H1 (cell line): ENCODE results near the gene DNAH1. TPM values are rescaled to one million over a fixed set of nuclear protein-coding genes. Genes with fewer than 3 reads are reported as not detected.

Experiments
- CTCF ChIA-PET: fragments of 300-600 bp; sonication (Branson Sonifier 250); formaldehyde crosslinking; loops from one replicate; lab custom pipeline; 2021; ENCODE audit not compliant: partially characterized antibody; lab: Charles Lee
- POLR2A ChIA-PET: fragments of 300-600 bp; sonication (Branson Sonifier 250); formaldehyde crosslinking; loops from one replicate; lab custom pipeline; 2021; ENCODE audit warnings: inconsistent platforms; ENCODE audit not compliant: partially characterized antibody; lab: Charles Lee
- DNase-seq, 2 experiments: peaks; one replicate each; pipeline versions ENCODE4 v3.0.0 to v3.0.0-alpha.2; 2010 to 2022; ENCODE audit warnings: low spot score in 2 of 2, low read depth in 1 of 2, mixed read lengths in 1 of 2
- FAIRE-seq: peaks from 2 replicates; lab custom pipeline; 2011; peaks lifted over from hg19 to GRCh38; lab: Jason Lieb, UNC
- H2AFZ ChIP-seq: 2 replicates; pipeline ENCODE4 v1.8.1; 2012; ENCODE audit warnings: low read length, inconsistent platforms
- H2AK5ac ChIP-seq: 2 replicates; pipeline ENCODE4 v1.6.1; 2013; ENCODE audit warnings: low read depth, low read length
- H2BK120ac ChIP-seq: replicated peaks from 2 replicates; pipeline ENCODE3; 2013; ENCODE audit warnings: low read depth, low read length, inconsistent platforms
- H2BK12ac ChIP-seq: 2 replicates; pipeline ENCODE4 v1.6.1; 2013; ENCODE audit warnings: low read depth, low read length
- H2BK15ac ChIP-seq: 2 replicates; pipeline ENCODE4 v1.6.1; 2013; ENCODE audit warnings: low read length
- H2BK20ac ChIP-seq: 2 replicates; pipeline ENCODE4 v1.6.1; 2013; ENCODE audit warnings: low read length
- H2BK5ac ChIP-seq: 2 replicates; pipeline ENCODE4 v1.6.1; 2013; ENCODE audit warnings: low read depth, low read length
- H3K14ac ChIP-seq: 2 replicates; pipeline ENCODE4 v1.6.1; 2013; ENCODE audit warnings: inconsistent platforms; ENCODE audit not compliant: insufficient read length
- H3K18ac ChIP-seq: 2 replicates; pipeline ENCODE4 v1.6.1; 2013; ENCODE audit warnings: low read length; ENCODE audit errors: extremely low read depth
- H3K23ac ChIP-seq: 2 replicates; pipeline ENCODE4 v1.6.1; 2013; ENCODE audit warnings: inconsistent platforms; ENCODE audit not compliant: insufficient read length
- H3K23me2 ChIP-seq: 2 replicates; pipeline ENCODE4 v1.6.1; 2013; ENCODE audit warnings: low read depth, low read length
- H3K27ac ChIP-seq: 2 replicates; pipeline ENCODE4 v1.6.1; 2011; ENCODE audit warnings: low read depth, low read length, inconsistent platforms
- H3K27me3 ChIP-seq, 4 experiments: replicated peaks in 1 of 4; 1 replicate in 1 of 4; 2 replicates in 3 of 4; pipeline versions ENCODE4 v1.6.1 to v1.8.1; 2011 to 2013; ENCODE audit warnings: low read length in 3 of 4, mild to moderate bottlenecking in 3 of 4, inconsistent platforms in 2 of 4, mixed read lengths in 2 of 4, moderate library complexity in 1 of 4; ENCODE audit not compliant: control insufficient read depth in 3 of 4, insufficient read depth in 3 of 4; ENCODE audit errors: extremely low read depth in 1 of 4
- H3K36me3 ChIP-seq, 4 experiments: 2 replicates each; pipeline versions ENCODE4 v1.6.1 to v1.8.1; 2011 to 2013; ENCODE audit warnings: mild to moderate bottlenecking in 4 of 4, low read length in 3 of 4, moderate library complexity in 2 of 4, control low read depth in 1 of 4, inconsistent platforms in 1 of 4; ENCODE audit not compliant: insufficient read depth in 4 of 4, control insufficient read depth in 2 of 4
- H3K4ac ChIP-seq: replicated peaks from 2 replicates; pipeline ENCODE3; 2013; ENCODE audit warnings: low read length, low read depth, mixed read lengths, inconsistent platforms; ENCODE audit not compliant: insufficient read length
- H3K4me1 ChIP-seq, 4 experiments: replicated peaks in 1 of 4; 1 replicate in 1 of 4; 2 replicates in 3 of 4; pipeline versions ENCODE4 v1.6.1 to v1.8.1; 2011 to 2013; ENCODE audit warnings: low read length in 3 of 4, inconsistent platforms in 2 of 4, mixed read lengths in 1 of 4; ENCODE audit not compliant: insufficient read depth in 4 of 4, control insufficient read depth in 3 of 4
- H3K4me2 ChIP-seq, 2 experiments: 2 replicates each; pipeline versions ENCODE4 v1.6.1 to v1.8.1; 2011 to 2013; ENCODE audit warnings: low read depth in 2 of 2, low read length in 2 of 2, control low read depth in 1 of 2, inconsistent platforms in 1 of 2, mild to moderate bottlenecking in 1 of 2; ENCODE audit not compliant: insufficient read depth in 1 of 2
- H3K4me3 ChIP-seq, 4 experiments: fragments of 200-600, 300-600 bp in 1 of 4; sonication (generic), shearing (Covaris generic), sonication (Bioruptor Twin) in 1 of 4; 2 replicates each; pipeline versions ENCODE4 v1.5.1 to v1.8.1; 2011 to 2016; ENCODE audit warnings: low read length in 4 of 4, low read depth in 3 of 4, control low read depth in 2 of 4, inconsistent platforms in 2 of 4, mild to moderate bottlenecking in 2 of 4, mixed read lengths in 1 of 4, moderate library complexity in 1 of 4; ENCODE audit not compliant: insufficient read depth in 2 of 4; ENCODE audit errors: extremely low read depth in 1 of 4
- H3K56ac ChIP-seq: replicated peaks from 2 replicates; pipeline ENCODE3; 2013; ENCODE audit warnings: low read depth, mild to moderate bottlenecking, mixed read lengths, low read length, inconsistent platforms; ENCODE audit not compliant: insufficient read length
- H3K79me1 ChIP-seq: 2 replicates; pipeline ENCODE4 v1.6.1; 2013; ENCODE audit warnings: low read depth, low read length, control low read depth
- H3K79me2 ChIP-seq, 2 experiments: 2 replicates each; pipeline versions ENCODE4 v1.6.1 to v1.8.1; 2012 to 2013; ENCODE audit warnings: low read length in 2 of 2, mild to moderate bottlenecking in 2 of 2, inconsistent platforms in 1 of 2; ENCODE audit not compliant: insufficient read depth in 2 of 2, control insufficient read depth in 1 of 2
- H3K9ac ChIP-seq, 4 experiments: replicated peaks in 1 of 4; 1 replicate in 1 of 4; 2 replicates in 3 of 4; pipeline versions ENCODE4 v1.6.1 to v1.8.1; 2011 to 2013; ENCODE audit warnings: low read depth in 3 of 4, low read length in 3 of 4, control low read depth in 2 of 4, mild to moderate bottlenecking in 2 of 4, moderate library complexity in 2 of 4, inconsistent platforms in 1 of 4; ENCODE audit errors: extremely low read depth in 1 of 4
- H3K9me3 ChIP-seq, 2 experiments: 2 replicates each; pipeline versions ENCODE4 v1.6.1 to v1.8.1; 2012 to 2013; ENCODE audit warnings: mild to moderate bottlenecking in 2 of 2, moderate library complexity in 2 of 2, control low read depth in 1 of 2, inconsistent platforms in 1 of 2, low read depth in 1 of 2, low read length in 1 of 2, mixed read lengths in 1 of 2; ENCODE audit not compliant: insufficient read depth in 2 of 2
- H4K20me1 ChIP-seq, 2 experiments: replicated peaks in 1 of 2; 2 replicates each; pipeline versions ENCODE3 to v1.8.1; 2011 to 2013; ENCODE audit warnings: inconsistent platforms in 2 of 2, low read length in 2 of 2, mild to moderate bottlenecking in 1 of 2; ENCODE audit not compliant: insufficient read depth in 2 of 2, control insufficient read depth in 1 of 2
- H4K5ac ChIP-seq: 2 replicates; pipeline ENCODE4 v1.6.1; 2013; ENCODE audit warnings: low read length, low read depth, mixed read lengths, inconsistent platforms; ENCODE audit not compliant: insufficient read length
- H4K8ac ChIP-seq: 2 replicates; pipeline ENCODE4 v1.8.0; 2013; ENCODE audit warnings: mild to moderate bottlenecking, moderate library complexity, low read length, inconsistent platforms; ENCODE audit not compliant: insufficient read depth; ENCODE audit errors: extremely low read depth
- H4K91ac ChIP-seq: replicated peaks from 2 replicates; pipeline ENCODE3; 2013; ENCODE audit warnings: low read length, mixed read lengths, inconsistent platforms; ENCODE audit not compliant: insufficient read length
- CHD2 ChIP-seq: IDR thresholded peaks from 2 replicates; pipeline ENCODE4 v1.6.1; 2012; ENCODE audit warnings: low read length, improper control_type of control experiment
- CREB1 ChIP-seq: IDR thresholded peaks from 2 replicates; pipeline ENCODE4 v1.6.1; 2012; ENCODE audit warnings: inconsistent platforms
- CTBP2 ChIP-seq: IDR thresholded peaks from 2 replicates; pipeline ENCODE4 v1.7.0; 2011; ENCODE audit warnings: borderline replicate concordance, mild to moderate bottlenecking, moderate library complexity, mixed read lengths, low read length; ENCODE audit not compliant: insufficient read depth, insufficient read length
- GTF2F1 ChIP-seq: IDR thresholded peaks from 2 replicates; pipeline ENCODE4 v1.6.1; 2012; ENCODE audit warnings: low read depth, low read length, improper control_type of control experiment, borderline replicate concordance
- NRF1 ChIP-seq: IDR thresholded peaks from 2 replicates; pipeline ENCODE4 v1.6.1; 2011; ENCODE audit warnings: mild to moderate bottlenecking, low read depth, low read length, improper control_type of control experiment
- RXRA ChIP-seq: IDR thresholded peaks from 2 replicates; pipeline ENCODE4 v1.6.1; 2011; ENCODE audit warnings: low read depth, mild to moderate bottlenecking, low read length, moderate library complexity; ENCODE audit not compliant: insufficient read depth
- SP1 ChIP-seq: IDR thresholded peaks from 2 replicates; pipeline ENCODE4 v1.6.1; 2011; ENCODE audit warnings: low read depth, low read length
- TAF1 ChIP-seq: IDR thresholded peaks from 2 replicates; pipeline ENCODE4 v1.6.1; 2011; ENCODE audit warnings: mild to moderate bottlenecking, low read depth, low read length
- TAF7 ChIP-seq: optimal IDR thresholded peaks from 2 replicates; pipeline ENCODE3; 2011; ENCODE audit warnings: low read depth, mild to moderate bottlenecking, inconsistent platforms, low read length, moderate library complexity, borderline replicate concordance
- TCF12 ChIP-seq: IDR thresholded peaks from 2 replicates; pipeline ENCODE4 v1.6.1; 2011; ENCODE audit warnings: low read depth, mild to moderate bottlenecking, low read length
- WGBS, 2 experiments: shearing (Covaris generic) in 1 of 2; methylation state at CpG; one replicate each; pipeline versions ENCODE4 v1.1.6 to v1.1.7; 2013 to 2015; ENCODE audit warnings: low lambda C conversion rate in 2 of 2, mixed read lengths in 2 of 2, inconsistent platforms in 1 of 2, low coverage in 1 of 2, missing lambda C conversion rate in 1 of 2; ENCODE audit not compliant: insufficient replicate concordance in 2 of 2, insufficient coverage in 1 of 2, insufficient read length in 1 of 2; ENCODE audit errors: extremely low coverage in 1 of 2, missing lambda C conversion rate in 1 of 2; 5-methylcytosine and 5-hydroxymethylcytosine counted together
- polyA plus RNA-seq, 7 experiments: library from polyadenylated mRNA; depleted of rRNA in 3 of 7; stranded (reverse) in 5 of 7; unstranded in 2 of 7; fragments of >200 nt in 5 of 7; fragments of 200-250 nt in 2 of 7; gene quantifications; 1 replicate in 5 of 7; 2 replicates in 1 of 7; 4 replicates in 1 of 7; pipeline versions ENCODE4 v1.2.1 to v1.2.3, GENCODE V29; 2011 to 2013; ENCODE audit warnings: missing spikeins in 2 of 7, mixed read lengths in 2 of 7
- total RNA-seq: library from RNA; stranded (reverse); fragmentation: NEBNext Ultra II Directional; extraction: Animal tissue kit (Norgen Biotek cat#: 25700); gene quantifications from 2 replicates; pipeline ENCODE4 v1.2.1, GENCODE V29; 2021
- TF ChIP-seq, protein P1 (sequence below): IDR thresholded peaks from 2 replicates; pipeline ENCODE4 v1.6.1; 2012; ENCODE audit warnings: inconsistent platforms
- TF ChIP-seq, protein P2 (sequence below), 3 experiments: IDR thresholded peaks; 1 replicate in 2 of 3; 2 replicates in 1 of 3; pipeline versions ENCODE4 v1.5.1 to v1.6.1; 2011; ENCODE audit warnings: low read length in 3 of 3, mild to moderate bottlenecking in 3 of 3, inconsistent platforms in 2 of 3, low read depth in 1 of 3, moderate library complexity in 1 of 3; ENCODE audit not compliant: insufficient read depth in 1 of 3; ENCODE audit errors: control extremely low read depth in 1 of 3

DNAH1 gene
- total and polyA plus RNA-seq, 2 of the 8 experiments (the other 6 are each of a cell fraction or from before 2014, with no cell fraction given): 1.0 to 1.5 TPM

- H3K23ac ChIP-seq: no peak overlapping the region
- H3K9me3 ChIP-seq: no peaks in the 10 kb centered on the region
- H2BK5ac ChIP-seq: no peak overlapping the region
- DNase-seq (no peak), FAIRE-seq (no peak)
- H3K79me2 ChIP-seq: no peaks in the 10 kb centered on the region
- no peaks in the 10 kb centered on the region for H3K36me3 ChIP-seq
- no peak overlapping the region for H3K56ac ChIP-seq
- H3K18ac ChIP-seq: no peak overlapping the region; the same call in 1 of the 2 replicates
- H3K4me1 ChIP-seq: no peaks in the 10 kb centered on the region
- no peaks in the 10 kb centered on the region for H4K20me1 ChIP-seq
- no peak overlapping the region for H2BK120ac ChIP-seq
- H3K27me3 ChIP-seq: no peaks in the 10 kb centered on the region; a peak in 1 of 7 replicates
- no peak overlapping the region for H2AFZ ChIP-seq
- H3K14ac ChIP-seq: no peak overlapping the region
- no peak overlapping the region for H4K5ac ChIP-seq
- H3K4me2 ChIP-seq: no peak overlapping the region
- H2BK20ac ChIP-seq: no peak overlapping the region
- POLR2A ChIA-PET: interaction anchor here (0.8 kb wide), 1 partner anchor 46 kb away, joined by 3 read pairs; the partner anchor contains the start of gene WDR82
- no peak overlapping the region for H2BK15ac ChIP-seq
- WGBS, 2 experiments: 95% methylated on average over 8 of the region's 9 CpGs; no CpG with 5 or more reads in 1 of the 2 experiments
- no peaks in the 10 kb centered on the region; the same call in 1 of the 2 replicates for H3K79me1 ChIP-seq
- H2AK5ac ChIP-seq: no peak overlapping the region
- no peak overlapping the region for H3K4me3 ChIP-seq
- H3K9ac ChIP-seq: no peak overlapping the region
- H4K91ac ChIP-seq: no peak overlapping the region
- no peak overlapping the region for H2BK12ac ChIP-seq
- no peak overlapping the region for H4K8ac ChIP-seq
- H3K4ac ChIP-seq: no peak overlapping the region
- CTCF ChIA-PET: interaction anchor here (1.6 to 2.1 kb wide), 5 partner anchors 15 to 93 kb away, joined by 3 to 11 read pairs (median 7); partner anchors contain the start of gene WDR82
- H3K27ac ChIP-seq: no peak overlapping the region
- H3K23me2 ChIP-seq: peaks cover 3% of the 10 kb centered on the region; the same call in 1 of the 2 replicates
- no peak for TF ChIP-seq TAF7
- TF ChIP-seq SP1: no peak
- no peak for TF ChIP-seq CHD2
- TF ChIP-seq, protein P1, sequence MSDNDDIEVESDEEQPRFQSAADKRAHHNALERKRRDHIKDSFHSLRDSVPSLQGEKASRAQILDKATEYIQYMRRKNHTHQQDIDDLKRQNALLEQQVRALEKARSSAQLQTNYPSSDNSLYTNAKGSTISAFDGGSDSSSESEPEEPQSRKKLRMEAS: no peak
- TF ChIP-seq GTF2F1: no peak
- no peak for TF ChIP-seq TCF12
- no peak for TF ChIP-seq CTBP2
- TF ChIP-seq RXRA: no peak
- no peak for TF ChIP-seq CREB1
- TF ChIP-seq, protein P2, sequence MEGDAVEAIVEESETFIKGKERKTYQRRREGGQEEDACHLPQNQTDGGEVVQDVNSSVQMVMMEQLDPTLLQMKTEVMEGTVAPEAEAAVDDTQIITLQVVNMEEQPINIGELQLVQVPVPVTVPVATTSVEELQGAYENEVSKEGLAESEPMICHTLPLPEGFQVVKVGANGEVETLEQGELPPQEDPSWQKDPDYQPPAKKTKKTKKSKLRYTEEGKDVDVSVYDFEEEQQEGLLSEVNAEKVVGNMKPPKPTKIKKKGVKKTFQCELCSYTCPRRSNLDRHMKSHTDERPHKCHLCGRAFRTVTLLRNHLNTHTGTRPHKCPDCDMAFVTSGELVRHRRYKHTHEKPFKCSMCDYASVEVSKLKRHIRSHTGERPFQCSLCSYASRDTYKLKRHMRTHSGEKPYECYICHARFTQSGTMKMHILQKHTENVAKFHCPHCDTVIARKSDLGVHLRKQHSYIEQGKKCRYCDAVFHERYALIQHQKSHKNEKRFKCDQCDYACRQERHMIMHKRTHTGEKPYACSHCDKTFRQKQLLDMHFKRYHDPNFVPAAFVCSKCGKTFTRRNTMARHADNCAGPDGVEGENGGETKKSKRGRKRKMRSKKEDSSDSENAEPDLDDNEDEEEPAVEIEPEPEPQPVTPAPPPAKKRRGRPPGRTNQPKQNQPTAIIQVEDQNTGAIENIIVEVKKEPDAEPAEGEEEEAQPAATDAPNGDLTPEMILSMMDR (IDR thresholded peaks at IDR 0.05; ENCODE audit: control extremely low read depth in 1 of 3, insufficient read depth in 1 of 3, low read depth in 1 of 3, low read length in 3 of 3): no peak
- TF ChIP-seq NRF1: no peak
- TF ChIP-seq TAF1: no peak
Observed at GRCh38 chr3:52324676-52325075, 8.6 kb downstream of the DNAH1 start.
